ENCODE data around the gene ACAP3.

ACAP3 gene

DNA sequence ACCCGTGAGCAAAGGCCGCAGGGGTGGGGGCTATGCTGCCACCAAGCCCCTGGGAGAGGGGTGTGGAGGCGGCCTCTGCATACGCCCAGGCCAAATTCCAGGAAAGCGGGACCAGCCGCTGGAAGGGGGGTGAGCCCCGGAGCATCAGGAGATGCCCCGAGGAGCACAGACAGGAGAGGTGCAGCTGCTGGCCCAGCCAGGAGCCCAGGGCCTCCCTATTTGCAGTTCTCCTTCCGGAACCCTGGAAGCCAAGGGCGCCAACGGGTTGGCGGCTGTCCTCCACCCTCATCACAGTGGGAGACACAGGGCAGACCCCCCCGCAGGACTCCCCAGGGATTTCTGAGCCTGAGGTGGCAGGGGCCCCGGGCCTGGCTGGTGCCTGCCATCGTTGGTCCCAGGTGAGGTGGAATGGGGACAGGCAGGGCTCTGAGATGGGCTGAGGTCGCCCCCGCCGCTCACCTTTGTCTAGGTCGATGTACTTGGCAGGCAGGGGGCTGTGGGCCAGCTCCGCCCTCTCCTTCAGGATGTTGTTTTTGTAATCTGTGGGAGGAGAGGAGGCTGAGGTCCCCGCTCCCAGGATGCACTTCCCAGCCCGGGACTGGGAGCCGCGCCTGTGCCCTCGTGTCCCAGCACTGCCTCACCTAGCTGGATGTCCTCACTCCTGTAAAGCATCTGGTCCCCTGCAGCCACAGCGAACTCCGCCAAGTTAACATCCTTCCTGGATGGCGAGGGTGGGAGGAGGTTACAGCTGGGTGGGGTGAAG lies 45.8 kb upstream of the ACAP3 start:
- no peak for TF ChIP-seq CTCF (IDR thresholded peaks at IDR 0.05; ENCODE audit: extremely low read depth, missing control alignments)
- DNase-seq (ENCODE audit: low spot score): no peak

DNA sequence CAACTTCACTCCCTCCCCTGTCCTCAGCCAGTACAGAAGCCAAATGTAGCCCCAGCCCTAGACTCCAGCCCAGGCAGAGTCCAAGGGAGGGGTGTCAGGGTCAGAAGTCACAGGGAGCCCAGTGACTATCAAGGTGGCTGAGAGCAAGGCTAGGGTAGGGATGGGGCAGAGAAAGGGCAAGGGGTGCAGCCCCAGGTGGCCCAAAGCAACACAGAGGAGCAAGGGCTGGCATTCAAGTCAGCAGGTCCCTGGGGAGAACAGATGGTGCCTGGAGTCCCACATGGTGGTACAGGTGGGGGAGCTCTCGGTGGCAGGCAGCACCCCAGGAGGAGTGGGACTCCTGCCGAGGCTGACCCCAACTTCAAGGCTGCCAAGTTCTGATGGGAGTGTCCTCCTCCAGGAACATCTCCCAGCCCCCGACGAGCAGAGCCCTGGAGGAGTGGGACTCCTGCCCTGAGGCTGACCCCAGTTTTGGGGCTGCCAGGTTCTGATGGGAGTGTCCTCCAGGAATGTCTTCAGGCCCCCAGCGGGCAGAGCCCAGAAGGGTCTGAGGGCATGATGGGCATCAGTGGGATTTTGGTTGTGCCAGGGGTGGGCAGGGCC lies 45.2 kb upstream of the ACAP3 start:
- TF ChIP-seq CTCF (IDR thresholded peaks at IDR 0.05; ENCODE audit: extremely low read depth, missing control alignments): no peak
- DNase-seq (ENCODE audit: low spot score): no peak

DNA sequence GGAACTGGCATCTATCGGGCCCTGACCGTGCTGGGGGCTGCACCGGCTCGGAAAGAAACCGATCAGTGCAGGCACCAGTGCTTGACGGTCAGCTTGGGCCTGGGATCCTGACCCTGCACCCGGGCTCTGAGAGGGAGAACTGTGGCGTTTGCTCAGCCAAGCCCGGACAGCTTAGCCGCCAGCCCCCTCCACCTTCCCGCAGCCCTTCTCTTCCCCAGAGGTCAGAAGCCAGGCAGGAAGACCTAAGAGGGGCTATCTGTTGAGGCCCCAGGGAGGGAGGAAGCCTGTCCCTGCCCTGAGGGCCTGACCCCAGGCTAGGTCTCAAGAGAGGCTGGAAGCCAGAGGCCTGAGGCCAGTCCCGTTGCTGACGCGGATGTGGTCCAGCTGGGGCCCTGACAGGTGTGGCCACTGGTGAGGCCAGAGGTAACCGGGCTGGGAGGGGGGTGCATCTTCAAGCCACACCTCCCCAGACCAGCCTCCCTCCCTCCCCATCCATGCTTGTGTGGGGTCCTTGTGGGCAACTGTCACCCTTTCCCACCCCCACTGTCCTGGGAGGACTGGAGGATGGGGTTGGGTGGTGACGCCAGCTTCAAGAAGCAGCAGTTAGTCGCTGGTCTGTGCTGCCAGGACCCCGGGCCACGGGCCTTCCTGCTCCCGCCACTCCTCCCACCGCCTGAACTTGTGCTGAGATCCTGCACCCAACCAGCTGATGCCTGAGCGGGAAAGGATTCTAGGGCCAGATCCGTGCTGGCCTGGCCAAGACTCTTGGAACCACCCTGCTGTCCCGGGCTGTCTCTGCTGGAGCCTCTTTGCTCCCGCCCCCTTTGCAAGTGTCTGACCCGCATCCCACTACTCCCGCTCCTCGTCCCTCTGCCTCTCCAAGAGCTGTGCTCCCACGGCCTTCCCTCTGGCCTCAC lies 44.0 kb upstream of the ACAP3 start:
- no peak for DNase-seq (ENCODE audit: low spot score)
- no peak for TF ChIP-seq CTCF (IDR thresholded peaks at IDR 0.05; ENCODE audit: extremely low read depth, missing control alignments)

DNA sequence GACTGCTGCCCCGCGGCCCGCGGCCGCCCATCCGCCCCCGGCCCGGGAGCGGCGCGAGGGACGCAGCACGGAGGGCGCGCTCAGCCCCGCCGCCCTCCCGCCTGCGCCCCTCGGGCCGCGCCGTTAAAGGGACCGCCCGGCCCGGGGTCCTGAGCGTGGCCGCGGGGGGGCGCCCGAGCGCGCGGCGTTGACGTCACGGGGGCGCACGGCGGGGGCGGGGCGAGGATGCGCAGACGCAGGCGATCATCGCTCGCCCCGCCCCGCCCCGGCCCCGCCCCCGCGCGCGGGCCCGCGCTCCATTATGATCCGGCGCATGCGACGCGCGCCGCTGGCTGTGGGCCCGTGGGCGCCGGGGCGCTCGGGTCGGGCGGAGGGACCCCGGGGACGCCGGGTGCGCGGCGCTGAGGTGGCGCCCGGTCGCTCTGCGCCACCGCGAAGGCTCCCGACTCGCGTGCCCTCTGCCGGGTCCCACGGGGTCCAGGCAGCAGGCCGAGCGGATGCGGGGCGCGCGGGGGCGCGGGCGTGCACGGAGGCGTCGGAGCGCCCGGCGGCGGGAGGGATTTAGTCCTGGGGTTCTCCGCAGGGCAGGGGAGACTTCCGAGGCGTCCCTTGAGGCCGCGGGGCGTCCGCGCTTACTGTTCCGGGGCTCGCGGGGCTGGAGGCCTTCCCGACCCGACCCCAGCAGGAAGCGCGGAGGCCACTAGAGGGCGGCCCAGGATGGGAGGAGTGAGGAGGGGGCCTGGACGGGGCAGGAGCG lies 41.7 kb upstream of the ACAP3 start, which contains the start of gene DVL1:
Gene DVL1, minus strand, starts transcription at position 163 of the 757 bp plus-strand sequence. CDS start 353 bp downstream, outside the sequence.
- peak; percentile 54 for TF ChIP-seq CTCF (IDR thresholded peaks at IDR 0.05; ENCODE audit: extremely low read depth, missing control alignments)

DNA sequence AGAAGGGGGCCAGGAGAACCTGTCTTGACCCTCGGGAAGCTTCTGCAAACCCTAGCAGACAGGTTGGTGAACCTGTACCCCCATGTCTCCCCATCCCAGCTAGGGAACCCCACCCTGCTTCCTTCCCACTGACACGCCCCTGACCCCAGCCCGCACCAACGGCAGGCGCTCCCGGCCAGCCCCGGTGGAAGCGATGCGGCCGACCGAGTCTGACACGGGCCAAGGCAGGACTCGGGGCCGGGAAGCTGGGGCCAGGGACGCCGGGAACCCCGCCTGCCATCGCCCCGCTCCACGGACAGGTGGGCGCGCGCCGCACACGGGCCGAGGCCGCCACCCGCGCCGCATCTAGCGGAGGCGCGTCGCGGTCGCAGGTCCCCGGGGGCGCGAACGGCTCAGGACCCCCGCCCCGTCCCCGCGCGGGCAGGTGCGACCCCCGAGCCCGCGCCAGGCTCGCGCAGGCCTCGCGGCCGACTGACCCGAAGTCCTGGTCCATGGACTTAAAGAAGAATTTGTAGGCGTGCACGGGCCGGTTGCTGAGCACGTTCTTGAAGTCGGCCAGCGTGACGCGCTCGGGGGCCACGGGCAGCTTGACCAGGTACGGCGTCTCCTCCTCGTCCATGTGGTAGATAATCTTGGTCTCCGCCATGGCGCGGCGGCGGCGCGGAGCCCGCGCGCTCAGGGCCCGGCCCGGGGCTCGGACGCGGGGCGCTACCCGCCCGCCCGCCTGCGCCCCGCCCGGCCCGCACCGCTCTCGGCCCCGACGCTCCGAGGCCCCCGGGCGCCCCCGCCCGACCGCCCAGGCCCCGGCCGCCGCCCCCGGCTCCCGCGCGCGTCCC lies 40.9 kb upstream of the ACAP3 start:
- TF ChIP-seq CTCF (IDR thresholded peaks at IDR 0.05; ENCODE audit: extremely low read depth, missing control alignments): no peak
- no peak for DNase-seq (ENCODE audit: low spot score)

More for the DNA sequence above, 41.7 kb upstream of the ACAP3 start, which contains the start of gene DVL1:
- peak; percentile 99 for DNase-seq (ENCODE audit: low spot score)

- no peak for DNase-seq (ENCODE audit: low spot score)
- TF ChIP-seq CTCF (IDR thresholded peaks at IDR 0.05; ENCODE audit: extremely low read depth, missing control alignments): no peak
Observed at GRCh38 chr1:1347663-1348419, 40.1 kb upstream of the ACAP3 start.

All from GM20000 (cell line).